HUDEP-2 (cell line): ENCODE results near the gene MYRIP.
"Not testable (repeated sequence)": the region's sequence is repeated elsewhere in the genome, so short reads cannot be mapped to it uniquely, and the experiment has no call there.

Experiments used
- DNase-seq, 76 experiments: peaks; one replicate each; lab custom pipeline; 2025; ENCODE audit not compliant: unreplicated experiment in 76 of 76; lab: John Stamatoyannopoulos, UW

MYRIP gene

DNA sequence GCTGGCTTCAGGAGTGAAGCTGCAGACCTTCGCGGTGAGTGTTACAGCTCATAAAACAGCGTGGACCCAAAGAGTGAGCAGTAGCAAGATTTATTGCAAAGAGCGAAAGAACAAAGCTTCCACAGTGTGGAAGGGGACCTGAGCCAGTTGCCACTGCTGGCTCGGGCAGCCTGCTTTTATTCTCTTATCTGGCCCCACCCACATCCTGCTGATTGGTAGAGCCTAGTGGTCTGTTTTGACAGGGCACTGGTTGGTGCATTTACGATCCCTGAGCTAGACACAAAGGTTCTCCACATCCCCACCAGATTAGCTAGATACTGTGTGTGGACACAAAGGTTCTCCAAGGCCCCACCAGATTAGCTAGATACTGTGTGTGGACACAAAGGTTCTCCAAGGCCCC lies 267.7 kb downstream of the MYRIP start:
- DNase-seq = not testable (repeated sequence)

DNA sequence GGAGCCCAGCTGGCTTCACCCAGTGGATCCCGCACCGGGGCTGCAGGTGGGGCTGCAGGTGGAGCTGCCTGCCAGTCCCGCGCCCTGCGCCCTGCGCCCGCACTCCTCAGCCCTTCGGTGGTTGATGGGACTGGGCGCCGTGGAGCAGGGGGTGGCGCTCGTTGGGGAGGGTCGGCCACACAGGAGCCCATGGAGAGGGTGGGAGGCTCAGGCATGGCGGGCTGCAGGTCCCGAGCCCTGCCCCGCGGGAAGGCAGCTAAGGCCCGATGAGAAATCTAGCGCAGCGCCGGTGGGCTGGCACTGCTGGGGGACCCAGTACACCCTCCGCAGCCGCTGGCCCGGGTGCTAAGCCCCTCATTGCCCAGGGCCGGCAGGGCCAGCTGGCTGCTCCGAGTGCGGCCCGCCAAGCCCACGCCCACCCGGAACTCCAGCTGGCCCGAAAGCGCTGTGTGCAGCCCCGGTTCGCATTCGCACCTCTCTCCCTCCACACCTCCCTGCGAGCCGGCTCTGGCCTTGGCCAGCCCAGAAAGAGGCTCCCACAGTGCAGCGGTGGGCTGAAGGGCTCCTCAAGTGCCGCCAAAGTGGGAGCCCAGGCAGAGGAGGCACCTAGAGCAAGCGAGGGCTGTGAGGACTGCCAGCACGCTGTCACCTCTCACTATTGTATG lies 268.6 kb downstream of the MYRIP start:
- DNase-seq = not testable (repeated sequence)

DNA sequence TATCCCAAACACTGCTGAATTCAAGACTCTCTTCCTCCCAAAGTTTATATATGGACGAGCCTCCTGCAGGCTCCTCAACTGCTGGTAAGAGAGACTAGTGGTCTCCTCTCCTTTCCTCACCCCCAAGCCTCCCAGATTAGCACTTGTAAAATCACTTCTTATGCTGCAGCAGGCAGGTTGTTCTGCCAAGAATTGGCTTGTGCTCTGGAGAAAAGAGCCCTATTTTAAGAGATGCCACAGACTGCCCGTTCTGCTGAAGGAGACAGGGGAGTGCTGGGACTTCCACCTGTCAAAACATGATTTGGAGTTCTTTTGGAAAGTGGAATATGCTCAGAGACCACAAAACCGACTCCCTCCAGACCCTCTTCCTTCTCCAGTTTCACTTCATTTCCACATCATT lies 269.2 kb downstream of the MYRIP start:
- DNase-seq = no peak

DNA sequence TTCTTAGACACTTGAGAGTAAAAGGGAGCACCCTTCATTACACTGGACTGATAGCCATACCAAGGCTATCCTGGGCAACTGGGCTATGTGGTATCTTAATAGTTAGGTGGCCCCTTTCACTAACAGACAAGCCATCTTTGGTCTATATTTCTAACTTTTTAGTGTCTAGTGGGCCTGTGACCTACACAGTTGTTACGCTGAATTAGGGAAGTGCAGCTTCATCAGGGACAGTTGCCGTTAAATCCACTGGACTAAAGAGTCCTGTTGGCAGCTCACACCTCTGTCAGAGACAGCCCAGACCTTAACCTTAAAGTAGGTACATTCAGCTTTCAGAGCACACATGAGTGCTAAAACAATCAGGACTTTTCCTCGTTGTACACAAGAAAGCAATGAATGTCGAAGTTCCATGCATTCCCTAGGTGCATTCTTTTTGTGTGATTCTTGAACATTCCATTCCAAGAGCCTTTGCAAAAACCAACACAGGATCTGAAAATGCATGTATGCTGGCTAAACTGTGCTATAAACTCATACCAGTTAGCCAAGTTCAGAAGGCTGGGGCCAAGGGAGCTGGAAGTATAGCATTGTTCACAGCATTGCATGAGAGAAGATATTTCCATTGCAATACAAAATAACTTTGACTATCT lies 269.9 kb downstream of the MYRIP start:
- DNase-seq = no peak

DNA sequence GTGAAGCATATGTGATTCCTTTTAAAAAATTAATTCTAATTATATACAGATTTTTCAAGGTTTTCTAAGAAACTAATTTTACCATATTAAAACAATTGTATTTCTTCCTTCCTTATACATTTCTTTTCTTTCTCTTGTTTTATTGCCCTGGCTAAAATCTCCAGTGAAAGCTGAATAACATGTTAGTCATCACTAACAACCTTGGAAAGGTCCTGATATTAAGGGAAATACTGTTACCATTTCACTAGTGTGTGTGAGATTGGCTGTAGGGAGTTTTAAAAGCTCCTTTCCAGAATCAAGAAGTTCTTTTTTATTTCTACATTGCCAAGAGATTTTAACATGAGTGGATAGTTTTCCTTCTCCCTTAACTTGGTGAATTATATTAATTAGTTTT lies 270.4 kb downstream of the MYRIP start:
- no peak for DNase-seq

DNA sequence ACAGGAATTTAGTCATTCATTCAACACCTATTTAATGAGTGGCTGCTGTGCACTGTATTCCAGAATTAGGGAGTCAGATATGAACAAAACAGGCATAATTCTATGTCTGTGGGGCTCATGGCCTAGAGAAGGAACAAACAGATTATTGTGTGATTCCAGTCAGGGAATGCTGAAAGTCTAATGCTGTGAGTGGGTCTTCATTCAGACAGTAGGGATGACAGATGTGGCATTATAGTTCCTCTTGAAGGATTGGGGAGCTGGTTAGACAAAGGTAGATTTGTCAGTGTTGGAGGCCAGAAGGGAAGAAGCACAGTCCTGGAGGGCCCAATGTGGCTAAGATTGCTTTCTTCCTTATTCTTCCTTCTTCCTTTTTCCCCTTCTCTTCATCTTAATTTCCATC lies 273.7 kb downstream of the MYRIP start:
- DNase-seq = no peak

DNA sequence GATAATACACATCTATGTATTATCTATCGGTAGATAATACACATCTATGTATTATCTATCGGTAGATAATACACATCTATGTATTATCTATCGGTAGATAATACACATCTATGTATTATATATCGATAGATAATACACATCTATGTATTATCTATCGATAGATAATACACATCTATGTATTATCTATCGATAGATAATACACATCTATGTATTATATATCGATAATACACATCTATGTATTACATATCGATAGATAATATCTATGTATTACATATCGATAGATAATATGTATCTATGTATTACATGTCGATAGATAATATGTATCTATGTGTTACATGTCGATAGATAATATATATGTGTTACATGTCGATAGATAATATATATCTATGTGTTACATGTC lies 275.0 kb downstream of the MYRIP start:
- DNase-seq = not testable (repeated sequence)

DNA sequence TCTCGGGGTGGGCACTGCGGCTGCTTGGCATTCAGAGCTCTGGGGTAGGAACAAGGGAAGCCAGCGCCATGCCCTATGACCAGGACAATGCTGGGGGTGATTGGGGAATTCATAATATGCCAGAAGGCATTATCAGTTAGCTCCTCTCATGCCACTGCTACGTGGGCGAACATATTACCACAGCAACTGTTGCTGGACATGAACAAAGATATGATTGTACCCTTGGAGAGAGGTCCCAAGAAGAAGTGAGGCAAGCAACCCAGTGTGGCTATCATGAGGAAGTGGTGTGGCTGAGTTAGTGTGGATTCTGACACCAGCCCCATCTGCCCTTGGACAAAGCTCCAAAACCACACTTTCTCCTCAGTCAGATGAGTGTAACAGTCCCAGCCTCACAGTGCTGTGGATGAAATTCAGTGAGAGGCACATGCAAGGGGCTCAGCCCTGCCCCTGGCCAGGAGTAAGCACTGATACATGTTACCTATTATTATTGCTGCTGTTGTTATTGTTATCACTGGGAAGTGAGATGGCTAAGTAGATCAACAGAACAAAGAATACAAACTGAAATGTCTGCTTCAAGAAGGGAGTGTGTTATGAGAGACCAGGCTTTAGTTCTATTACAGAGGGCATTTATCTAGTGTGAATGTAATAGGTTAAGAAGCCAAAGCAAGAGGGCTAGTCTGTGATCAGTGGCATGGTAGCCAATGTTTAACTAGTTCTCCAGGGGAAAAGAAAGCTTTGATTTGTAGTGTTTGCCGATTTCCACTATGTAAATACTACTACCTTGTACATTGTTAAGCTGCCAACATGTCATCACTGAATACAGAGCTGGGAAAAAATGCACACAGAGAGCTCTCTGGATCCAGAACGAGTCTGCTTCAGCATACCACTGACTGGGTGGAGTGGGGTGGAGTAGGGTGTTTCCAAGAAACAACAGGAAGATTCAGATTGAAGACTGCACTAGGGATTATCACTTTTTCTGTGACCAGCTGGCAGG lies 277.8 kb downstream of the MYRIP start:
- DNase-seq = no peak

DNA sequence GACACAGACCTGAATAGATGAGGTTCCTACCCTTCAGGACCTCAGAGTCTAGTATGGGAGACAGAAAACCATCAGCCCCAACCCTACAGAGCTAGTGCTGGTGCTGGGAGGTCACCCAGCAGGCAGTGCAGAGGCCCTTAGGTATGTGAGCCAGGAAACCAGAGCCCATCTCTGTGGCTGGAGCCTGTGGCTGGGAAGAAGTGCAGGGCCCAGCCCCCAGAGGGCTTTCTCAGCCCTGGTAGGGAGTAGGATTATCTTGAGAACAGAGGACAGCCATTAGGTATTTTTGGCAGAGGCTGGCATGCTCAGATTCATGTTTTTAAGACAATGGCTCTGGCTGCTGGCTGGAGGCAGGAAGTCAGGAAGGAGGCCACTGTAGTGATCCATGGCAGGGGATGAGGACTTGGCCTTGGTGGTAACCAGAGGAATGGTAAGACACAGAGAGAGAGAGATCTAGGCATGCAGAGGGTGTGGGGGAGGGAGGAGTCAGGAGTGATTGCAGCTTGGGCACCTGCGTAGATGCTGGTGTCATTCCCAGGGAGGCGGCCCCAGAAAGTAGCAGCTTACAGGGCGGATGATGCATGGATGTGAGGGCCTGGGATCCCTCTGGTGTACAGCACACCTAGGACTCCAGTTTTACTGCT lies 279.2 kb downstream of the MYRIP start:
- DNase-seq = no peak

DNA sequence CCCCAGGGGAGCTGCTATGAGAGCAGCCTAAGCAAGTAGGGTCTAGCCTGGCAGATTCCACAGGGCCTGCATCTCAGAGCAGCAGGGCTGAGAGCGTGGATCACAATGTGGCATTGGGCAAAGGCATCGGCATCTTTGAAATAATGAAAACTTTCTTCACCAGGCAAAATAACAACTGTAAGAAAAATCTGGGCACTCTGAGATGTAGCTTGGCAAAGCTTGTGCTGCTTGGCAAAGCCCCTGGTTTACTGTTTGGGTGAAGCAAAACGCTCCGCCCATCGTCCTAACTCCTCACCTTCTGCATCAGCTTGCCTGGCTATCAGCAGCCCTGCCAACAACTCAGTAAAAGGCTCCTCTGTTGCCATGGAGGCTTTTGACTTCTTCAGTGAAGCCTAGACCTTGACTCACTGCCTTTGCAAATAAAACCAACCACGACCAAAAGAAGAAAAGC lies 287.3 kb downstream of the MYRIP start:
- DNase-seq = no peak

DNA sequence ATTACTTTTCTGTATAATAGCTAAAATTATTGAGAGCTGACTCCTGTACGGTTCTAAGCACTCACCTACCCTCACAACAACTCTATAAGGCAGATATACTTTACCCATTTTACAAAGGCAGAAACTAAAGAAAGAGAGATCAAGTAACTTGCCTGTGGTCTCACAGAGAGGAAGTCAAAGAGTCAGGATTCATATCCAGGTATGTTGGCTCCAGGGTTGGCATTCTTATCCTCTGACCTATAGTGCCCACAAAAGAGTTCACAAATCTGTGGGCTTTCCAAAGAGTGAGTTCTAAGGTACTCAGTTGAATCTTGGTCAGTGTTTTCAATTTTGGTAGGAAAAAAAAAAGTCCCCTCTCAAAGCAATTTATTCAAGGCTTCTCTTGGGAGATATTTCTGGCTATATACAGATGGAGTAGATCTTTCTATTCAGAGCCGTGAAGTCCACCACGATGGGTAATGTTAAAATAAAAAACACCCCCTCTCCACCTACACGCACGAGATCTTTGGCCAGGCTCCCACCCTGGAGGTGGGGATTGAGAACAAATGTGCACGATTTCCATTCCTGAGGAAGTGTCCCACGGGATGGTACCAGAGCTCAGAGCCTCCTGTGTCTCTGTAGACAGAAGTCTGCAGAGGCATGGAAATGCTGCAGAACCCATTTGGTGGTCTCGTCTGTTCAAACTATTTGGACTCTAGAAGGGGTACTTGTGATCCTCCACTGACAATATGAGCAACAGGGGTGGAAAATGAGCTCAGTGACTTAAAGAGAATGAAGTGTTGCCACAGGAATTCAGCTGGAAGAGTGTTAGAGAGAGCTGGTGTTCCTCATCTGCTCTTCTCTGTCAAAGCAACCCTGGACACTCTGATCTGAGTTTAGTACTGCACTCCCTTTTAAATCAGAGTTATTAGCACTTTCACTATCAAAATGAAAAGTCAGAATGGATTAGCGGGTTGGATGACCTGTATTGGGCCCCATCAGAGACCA lies 288.0 kb downstream of the MYRIP start:
- no peak for DNase-seq

DNA sequence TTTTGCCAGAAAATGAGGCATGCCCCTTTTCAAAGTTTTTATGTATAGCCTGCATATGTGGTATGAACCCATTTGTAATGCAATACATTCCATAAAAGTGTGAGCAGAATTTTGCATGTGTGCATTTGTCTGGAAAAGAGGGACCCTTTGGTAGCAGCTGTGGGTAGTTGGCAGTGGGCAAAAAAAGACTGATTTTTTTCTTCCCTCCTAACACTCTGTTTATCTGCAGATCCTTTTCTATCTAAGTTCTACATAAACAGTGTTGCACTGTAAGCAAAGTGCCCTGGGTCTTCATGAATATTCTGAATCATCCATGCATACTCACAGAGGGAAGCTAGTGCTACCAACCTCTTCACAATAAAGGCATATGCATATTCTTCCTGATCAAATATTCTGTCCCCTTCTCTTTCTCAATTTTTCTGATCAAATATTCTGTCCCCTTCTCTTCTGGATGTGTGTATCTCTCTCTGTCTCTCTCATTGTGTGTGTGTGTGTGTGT lies 288.9 kb downstream of the MYRIP start:
- DNase-seq = no peak

DNA sequence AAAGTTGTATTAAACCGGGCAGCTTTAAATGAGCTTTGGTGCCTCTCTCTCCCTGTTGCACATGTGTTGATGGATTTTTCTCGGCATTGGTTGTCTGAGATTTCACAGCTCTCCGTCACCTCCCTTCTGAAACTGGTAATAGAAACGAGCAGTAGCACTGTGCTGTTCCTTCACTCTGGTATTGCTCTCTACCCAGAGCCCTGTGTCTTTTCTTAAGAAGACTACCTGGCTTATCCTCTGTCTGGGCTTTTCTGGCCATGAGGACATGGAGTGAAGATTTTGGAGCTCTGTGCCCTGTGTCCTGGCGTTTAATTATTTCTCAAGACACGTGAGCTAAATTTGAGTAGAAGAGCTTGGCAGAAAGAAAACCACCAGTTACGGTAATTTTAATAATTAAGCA lies 290.5 kb downstream of the MYRIP start:
- DNase-seq = no peak

DNA sequence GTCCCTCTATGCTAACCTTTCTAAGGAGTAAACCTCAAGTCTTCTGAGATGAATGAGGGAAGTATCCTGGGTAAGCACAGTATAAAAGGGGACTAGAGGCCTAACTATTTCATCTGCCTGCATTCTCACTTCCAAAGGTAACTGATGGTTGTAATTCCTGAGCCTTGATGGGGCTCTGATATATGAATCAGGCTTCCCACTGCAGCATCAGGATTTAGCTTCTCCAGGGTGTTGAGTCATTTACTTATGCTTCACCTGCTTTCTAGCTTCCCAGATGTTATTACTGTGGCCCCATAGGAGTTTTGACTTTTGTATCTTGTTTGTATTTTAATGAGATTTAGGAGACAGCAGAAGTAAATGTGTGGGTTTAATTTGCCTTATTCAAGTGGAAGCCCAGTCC lies 292.8 kb downstream of the MYRIP start:
- no peak for DNase-seq

DNA sequence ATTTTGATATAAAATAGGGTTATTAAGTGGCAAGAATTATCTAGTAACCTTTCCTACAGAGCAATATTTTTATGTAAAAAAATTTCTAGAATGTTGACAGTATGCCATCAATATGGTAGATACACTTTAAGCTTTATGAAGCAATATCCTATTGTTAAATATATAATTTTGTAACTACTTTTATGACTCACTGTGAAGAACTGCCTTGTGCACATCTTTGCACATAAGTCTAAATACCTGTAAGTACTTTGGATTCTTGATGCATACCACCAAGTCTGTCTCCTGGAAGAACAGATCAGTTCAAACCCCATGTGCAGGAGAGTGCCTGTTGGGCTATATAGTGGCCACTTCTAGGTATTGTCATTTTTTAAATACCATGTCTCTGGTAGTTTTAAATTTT lies 294.4 kb downstream of the MYRIP start:
- DNase-seq = no peak

DNA sequence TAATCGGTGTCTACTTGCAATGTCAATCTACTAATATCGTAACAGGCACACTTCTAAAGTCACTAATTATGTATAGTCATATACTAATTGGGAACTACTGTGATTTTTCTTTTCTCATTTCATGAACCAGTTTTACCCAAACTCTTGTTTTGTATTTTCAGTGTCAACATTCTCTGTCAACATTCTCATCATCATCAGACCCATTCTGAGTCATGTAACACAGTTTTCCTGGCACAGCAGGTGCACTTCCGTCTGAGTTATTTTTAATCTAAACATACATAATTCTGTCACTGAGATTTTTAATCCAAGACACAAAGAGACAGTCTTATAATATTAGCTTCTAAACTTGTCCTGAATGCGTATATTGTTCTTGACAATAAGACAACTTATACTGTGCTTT lies 295.0 kb downstream of the MYRIP start:
- DNase-seq = no peak

DNA sequence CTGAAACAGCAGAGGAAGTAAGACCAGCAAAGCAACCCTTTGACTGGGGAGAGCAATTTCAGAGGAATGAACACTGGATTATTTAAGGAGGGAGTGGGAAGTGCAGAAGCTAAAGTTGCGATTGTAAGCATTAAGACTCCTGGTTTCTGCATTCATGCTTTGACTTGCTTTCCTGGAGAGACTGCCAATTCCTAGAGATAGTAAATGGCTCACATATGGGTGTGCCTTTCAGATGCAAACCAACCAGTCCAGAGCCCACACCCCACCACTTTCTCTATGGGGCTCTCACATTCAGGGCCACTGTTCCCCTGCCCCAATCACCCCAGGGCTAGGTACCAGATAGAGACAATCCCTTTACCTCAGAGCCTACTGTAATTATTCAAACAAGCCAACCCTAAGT lies 299.2 kb downstream of the MYRIP start:
- no peak for DNase-seq

DNA sequence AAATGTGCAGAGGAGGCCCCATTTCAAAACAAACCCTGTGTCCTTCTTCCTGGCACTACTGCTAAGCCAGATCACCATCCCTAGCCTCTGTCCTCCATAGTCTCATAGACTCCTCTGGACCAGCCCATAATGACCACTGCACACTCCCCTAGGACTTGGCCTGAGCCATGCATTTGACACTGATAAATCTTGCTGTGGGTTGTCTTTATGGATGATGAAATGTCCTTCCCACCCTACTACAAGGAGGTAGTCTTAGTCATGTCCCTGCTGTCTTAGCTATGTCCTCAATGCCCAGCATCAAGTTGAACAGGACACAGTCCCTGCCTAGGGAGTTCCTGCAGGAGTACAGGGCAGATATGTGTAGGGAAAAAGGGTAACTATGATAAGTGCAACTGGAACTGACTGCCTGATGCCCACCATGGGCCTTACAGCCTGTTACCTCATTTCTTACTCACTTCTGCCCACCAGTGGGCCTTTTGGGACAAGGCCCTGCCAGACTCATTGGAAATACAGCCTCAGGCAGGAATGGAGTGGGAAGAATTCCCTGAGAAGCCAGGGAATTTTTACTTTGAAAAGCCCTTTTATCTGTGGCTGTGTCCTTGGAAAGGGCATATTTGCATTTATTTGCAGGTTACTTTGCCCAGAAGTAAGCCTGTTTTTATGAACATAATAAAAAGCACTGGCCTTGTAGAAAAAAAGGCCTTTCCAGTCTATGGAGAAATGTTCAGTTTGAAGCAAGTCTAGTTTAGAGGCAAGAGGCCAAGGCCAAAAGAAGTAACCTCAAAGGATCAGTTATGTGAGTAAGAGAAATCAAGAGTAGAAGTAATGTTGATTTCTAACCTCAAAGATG lies 300.5 kb downstream of the MYRIP start:
- DNase-seq = no peak
